ENCODE results near the gene HES7.

GRCh38 chr17:8160224-8160577 lies 36.3 kb upstream of the HES7 start:
- TF ChIP-seq CTCF (IDR thresholded peaks at IDR 0.05), result no peak
- TF ChIP-seq POLR2AphosphoS5 (IDR thresholded peaks at IDR 0.05), result no peak
- no peak for TF ChIP-seq POLR2A (IDR thresholded peaks at IDR 0.05)

All from sigmoid colon (tissue), 4 donors.